Inflammatory macrophage treated with lipopolysaccharide for 1 hour (primary cell): ENCODE results near the gene KRTAP4-3.
"Not testable (repeated sequence)": the region's sequence is repeated elsewhere in the genome, so short reads cannot be mapped to it uniquely, and the experiment has no call there.

ENCODE experiments used
- DNase-seq, 2 donors: peaks; one replicate each; pipeline ENCODE4 v3.0.0-alpha.2; 2020 to 2022

KRTAP4-3 gene

DNA sequence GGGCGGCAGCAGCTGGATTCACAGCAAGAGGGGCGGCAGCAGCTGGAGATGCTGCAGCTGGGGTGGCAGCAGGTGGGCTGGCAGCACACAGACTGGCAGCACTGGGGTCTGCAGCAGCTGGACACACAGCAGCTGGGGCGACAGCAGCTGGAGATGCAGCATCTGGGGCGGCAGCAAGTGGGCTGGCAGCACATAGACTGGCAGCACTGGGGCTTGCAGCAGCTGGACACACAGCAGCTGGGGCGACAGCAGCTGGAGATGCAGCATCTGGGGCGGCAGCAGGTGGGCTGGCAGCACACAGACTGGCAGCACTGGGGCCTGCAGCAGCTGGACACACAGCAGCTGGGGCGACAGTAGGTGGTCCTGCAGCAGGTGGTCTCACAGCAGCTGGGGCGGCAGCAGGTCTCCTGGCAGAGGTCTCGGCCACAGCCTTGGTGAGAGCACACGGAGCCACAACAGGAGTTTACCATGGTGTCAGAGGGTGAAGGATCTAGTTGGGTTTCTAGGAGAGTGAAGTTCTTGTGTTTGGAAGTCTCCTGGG is 50.1 kb downstream of the KRTAP4-3 start, which contains the start of gene KRTAP4-11:
TSS of gene KRTAP4-11 (minus strand) at position 528 of the 541 bp plus-strand sequence. CDS start at position 470, 58 bp downstream.
- not testable (repeated sequence) for DNase-seq
